SW480 (cell line): ENCODE data around the gene COMP.
"Not testable (repeated sequence)": the region's sequence is repeated elsewhere in the genome, so short reads cannot be mapped to it uniquely, and the experiment has no call there.

Experiments used
- DNase-seq: peaks from one replicate; pipeline ENCODE4 v3.0.0-alpha.2; 2016; ENCODE audit warnings: low spot score

The COMP gene

DNA sequence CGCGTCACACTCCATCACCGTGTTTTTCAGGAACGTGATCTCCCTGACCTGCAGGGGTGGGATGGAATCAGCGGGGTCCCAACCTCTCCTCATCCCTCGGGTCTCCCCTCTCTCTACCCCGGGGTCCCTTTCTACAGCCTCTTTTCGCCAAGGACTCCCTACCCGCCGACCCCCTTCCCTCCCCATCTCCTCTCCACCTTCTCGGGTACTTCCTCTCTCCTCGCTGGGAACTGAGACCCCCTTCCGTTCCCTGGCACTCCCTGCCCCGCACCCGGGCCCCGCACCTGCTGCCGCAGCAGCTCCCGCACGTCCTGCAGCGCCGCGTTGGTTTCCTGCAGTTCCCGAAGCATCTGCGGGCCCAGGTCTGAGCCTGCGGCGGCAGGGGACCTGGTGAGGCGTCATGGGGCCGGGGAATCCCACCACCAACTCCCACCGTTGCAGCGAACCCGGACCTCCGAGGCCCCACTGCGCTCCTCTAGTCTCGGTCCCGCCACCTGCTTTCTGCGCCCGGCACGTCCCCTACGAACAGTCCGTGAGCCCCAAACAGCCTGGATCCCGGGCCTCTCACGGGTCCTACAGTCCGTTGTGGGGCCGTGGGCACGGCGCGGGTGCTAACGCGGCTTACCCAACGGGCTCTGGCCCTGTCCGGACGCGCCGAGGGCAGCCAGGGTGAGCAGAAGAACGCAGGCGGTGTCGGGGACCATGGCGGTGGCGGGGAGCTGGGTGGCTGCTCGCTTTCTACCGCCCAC, at the start of gene COMP:
TSS of gene COMP (minus strand) at position 740 of the 749 bp plus-strand sequence. CDS start at position 704, 36 bp downstream.
- DNase-seq: no peak

DNA sequence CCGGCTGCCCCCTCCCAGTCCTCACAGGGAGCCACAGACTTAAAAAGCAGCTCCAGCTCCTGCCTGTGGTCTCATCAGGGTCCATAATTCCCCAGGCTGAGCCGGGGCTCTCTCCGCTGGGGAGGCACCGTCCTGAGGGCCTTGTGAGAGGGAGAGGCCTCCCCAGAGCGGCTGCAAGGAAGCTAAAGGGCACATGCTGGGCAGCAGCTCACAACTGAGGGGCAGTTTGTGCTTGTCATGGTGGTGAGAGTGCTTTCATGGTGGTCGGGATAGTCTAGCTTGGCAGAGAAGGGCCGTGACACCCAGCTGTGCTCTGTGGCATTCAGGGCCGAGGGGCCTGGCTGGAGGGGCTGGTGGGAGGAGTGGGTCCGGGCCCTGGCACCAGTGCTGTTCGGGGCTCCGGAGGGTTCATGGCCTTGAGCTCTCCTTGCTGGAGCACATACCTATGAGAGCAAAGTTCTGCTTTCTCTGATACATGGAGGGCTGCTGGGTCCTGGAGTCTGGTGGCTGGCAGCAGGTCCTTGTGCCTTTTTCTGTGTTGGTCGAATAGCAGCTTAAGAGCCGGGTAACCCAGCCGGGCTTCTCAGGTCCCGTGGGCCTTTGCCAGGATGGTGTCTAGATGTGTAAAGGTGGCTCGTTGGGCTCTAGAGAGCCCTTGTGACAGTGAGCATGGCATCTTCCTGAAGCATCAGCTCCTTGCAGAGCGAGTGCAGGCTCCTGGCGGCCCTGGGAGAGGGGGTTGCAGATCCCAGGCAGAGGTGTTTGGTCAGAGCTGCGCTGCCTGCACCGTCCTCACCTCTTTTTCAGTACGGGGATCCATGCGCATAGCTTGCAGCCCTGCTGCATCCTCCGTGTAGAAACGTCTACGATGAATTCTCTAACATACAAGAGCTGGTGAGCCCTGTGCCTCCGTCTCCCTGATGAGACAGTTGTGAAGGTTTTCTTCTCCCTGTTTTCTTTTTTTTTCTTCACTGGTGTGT, 49.5 kb upstream of the COMP start:
- no peak for DNase-seq

DNA sequence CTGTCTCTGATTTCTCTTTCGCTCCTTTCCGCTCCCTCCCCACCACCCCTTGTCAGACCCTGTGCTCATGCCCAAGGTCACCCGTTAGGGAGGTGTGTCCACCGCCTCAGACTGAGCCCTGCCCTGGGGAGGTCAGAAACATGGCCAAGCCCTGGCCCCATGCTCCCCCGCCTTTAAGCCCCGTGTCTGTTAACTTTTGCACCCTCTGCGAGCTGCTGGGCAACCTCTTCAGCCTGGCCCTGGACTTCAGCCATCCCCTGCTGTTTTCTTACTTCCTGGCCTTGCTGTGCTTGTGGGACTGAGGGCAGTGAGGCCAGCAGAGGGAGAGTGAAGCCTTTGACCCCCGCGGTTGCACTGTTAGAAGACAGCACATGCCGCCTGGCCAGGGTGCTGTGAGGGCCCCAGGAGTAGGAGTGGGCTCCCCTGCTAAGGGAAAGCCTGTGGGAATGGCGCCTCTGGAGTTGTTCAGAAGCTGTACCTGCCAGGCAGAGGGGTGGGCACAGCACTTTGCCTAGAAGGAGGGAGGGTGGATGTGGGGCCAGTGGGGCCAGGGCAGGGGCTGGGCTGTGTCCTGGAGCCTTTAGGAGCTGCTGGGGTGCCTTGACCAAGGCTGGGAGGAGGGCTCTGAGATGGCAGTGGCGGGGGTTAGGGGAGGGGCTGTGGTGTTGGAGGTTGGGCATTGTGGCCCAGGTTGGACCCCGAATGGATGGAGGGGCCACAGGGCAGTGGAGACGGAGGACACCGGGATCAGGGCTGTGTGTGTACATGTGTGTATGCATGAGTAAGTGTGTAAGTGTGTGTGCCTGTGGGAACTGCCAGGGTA, 48.6 kb upstream of the COMP start:
- DNase-seq: no peak

DNA sequence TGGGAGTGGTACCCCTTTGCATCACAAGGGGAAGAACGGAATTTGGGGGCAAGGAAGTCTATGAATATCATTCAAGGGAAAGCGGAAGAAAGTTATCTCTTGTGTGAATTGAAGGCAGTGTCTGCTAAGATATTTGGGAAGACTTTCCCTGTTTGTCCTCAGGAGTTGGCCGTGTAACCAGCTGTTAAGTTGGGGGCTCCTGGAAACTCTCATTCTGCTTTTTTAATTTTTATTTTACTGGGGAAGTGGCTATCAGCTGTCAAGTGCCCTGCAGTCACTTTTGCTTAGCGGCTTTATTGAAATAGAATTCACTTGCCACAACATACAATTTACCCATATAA, 43.5 kb upstream of the COMP start:
- DNase-seq: no peak

DNA sequence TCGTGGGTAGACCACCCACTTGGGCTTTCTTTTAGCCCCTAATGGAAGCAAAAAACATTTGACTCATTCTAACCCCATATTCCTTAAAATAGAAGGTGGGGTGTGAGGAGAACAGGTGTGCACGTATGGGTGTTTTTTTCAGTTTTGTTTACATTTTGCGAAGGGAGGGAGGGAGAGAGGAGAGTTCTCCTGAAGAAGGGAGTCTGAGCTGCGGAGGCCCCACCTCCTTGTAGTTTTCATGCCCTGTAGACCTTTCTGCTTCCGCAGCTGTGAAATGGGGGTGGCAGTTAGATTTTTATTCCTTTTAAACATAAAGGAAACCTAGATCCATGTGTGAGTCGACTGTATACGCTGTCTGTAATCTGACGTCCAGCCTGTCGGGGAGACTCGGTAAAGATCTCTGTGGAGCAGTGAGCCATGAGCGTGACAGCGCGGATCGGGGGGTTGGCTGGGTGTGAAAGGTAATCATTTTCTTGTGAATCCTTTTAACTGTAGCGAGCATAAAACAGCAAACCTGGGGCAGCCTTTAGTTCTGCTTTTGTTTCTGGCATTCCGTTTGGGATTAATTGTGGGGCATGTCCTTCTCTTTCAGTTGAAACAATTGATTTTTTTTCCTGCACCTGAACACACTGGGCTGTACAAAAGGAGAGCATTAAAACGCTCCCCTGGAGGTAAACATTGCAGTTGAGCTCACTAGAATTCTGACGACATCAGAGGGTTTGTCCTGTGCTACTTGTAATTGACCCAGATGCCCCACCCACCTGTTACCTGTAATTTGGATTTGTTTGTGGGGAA, 42.9 kb upstream of the COMP start:
- DNase-seq: peak; percentile 23

DNA sequence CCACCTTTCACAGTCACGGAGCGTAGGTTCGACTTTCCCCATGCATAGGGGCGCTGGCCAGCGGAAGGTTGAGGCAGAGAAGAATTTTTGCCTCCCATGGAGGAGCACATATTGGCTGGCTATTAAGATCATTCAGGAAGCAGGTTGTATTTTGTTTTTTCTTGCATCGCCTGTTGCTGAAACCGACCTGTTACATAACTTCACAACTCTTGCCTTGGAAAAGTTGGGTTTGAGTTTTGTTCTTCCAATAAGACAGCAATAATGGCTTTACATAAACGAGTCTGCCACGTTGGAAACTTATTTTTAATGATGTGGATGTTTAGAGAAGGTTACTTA, 42.0 kb upstream of the COMP start:
- DNase-seq: no peak

DNA sequence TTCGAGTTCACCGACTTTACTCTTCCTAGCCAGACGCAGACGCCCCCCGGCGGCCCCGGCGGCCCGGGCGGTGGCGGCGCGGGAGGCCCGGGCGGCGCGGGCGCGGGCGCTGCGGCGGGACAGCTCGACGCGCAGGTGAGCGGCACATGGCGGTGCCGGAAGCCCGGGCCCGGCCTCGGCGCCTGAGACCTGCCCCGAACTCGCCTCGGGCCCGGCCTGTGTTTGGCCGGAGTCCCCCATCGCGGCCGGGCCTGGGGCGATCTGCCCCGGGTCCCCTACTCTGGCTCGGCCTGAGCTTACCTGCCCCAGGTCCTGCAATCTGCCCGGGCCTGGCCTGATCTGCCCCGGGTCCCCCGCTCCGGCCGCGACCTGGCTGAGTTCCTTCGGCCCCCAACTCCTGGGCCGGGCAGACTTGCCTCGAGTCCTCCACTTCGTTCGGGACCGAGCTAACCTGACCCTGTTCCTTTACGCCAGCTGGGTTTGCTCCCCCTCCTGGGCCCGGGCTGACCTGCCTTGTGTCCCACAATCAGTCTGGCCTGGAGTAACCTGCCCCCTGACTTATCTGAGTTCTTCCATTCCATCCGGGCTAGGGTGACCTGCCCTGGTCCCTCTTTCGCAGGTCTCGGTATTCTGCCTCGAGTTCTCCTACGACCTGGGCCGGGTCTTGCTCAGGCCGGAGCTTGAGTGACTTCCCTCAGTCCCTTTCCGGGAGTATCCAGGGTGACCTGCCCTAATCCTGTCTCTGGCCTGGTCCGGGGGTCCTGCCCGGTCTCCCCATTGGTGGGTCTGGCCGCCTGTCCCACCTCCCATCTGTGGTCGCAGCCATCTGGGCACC, 41.4 kb upstream of the COMP start:
- DNase-seq: peak; percentile 45

DNA sequence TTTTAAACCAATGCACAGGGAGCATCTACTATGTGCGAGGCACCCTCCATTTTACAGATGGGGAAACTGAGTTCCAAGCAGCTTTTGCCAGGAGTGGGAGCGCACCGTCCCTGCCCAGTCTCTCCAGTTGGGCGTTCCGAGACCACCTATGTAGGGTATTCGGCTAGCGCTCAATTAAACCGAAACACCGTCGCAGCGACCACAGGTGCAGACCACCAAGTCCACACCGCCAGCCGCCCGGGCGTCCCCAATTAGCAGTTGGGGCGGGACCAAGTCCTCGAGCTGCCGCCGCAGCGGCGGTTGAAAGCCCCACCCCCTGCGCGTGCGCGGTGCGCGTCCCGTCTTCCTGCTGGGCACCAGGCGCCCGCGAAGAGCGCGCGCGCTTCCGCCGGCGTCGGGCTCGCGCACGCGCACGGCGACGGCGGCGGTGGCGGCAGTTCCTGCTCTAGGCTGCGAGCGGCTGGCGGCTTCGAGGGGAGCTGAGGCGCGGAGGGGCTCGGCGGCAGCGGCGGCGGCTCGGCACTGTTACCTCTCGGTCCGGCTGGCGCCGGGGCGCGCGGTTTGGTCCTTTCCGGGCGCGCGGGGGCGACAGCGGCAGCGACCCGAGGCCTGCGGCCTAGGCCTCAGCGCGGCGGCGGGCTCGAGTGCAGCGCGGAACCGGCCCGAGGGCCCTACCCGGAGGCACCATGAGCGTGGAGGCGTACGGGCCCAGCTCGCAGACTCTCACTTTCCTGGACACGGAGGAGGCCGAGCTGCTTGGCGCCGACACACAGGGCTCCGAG, 40.6 kb upstream of the COMP start, which contains the start of gene UPF1:
TSS of gene UPF1 (plus strand) at position 436 of the 782 bp plus-strand sequence. CDS start at position 687, 251 bp downstream.
- peak; percentile 85 for DNase-seq

DNA sequence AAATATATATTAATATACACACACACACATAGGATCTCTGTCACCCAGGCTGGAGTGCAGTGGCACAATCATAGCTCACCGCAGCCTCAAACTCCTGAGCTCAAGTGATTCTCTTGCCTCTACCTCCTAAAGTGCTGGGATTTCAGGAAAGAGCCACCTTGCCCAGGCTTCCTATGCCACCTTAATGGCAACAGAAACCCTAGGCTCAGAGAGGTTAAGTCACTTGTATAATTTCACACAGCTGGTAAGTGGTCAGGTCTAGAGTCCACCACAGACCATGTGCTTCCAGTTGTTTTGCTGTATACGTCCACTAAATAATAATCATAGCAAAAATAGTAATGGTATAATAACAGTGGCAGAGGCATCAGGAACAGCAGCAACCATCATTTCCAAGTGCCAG, 39.4 kb upstream of the COMP start:
- no peak for DNase-seq

DNA sequence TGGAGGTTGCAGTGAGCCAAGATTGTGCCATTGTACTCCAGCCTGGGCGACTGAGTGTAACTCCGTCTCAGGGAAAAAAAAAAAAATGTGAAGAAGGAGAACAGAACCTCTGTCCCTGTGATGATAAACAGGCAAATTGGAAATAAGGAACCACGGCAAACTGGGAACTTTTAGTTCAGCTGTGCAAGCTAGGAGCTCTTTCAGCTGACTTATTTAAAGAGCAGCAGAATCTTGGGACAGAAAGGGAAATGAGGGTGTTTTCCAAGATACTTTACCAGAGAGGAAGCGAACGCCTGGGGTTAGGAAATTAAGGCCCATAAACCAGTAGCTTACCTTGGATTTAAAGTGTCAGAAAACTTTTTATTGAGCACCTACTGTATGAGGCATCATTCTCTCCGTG, 37.7 kb upstream of the COMP start:
- DNase-seq: no peak

DNA sequence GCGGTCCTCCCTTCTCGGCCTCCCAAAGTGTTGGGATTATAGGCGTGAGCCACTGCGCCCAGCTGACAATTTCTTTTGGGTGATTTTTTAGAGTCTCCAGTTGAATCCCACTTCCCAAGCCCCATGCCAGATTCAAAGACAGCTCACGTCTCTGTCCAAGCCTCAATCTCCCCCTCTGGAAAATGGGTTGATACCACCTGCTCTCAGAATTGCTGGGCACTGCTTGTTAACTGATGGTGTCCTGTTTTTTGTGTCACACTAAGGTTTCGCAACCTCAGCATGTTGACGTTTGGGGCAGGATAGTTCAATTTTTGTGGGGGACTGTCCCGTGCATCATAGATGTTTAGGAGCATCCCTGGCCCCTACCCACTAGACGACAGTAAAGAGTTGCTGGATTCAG, 26.5 kb upstream of the COMP start:
- DNase-seq: no peak

DNA sequence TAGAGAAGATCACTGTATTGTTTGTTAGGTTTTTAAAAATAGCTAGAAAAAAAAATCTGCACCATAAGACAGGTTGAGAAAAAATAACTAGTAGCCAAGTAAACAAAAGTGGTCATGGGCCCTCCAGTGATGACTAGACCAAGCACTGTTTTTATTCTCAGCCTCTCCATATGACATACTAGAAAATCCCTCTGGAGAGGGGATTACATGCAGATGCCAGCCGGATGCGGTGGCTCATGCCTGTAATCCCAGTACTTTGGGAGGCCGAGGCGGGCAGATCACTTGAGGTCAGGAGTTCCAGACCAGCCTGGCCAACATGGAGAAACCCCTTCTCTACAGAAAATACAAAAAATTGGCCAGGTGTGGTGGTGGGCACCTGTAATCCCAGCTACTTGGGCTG, 25.5 kb upstream of the COMP start:
- not testable (repeated sequence) for DNase-seq

DNA sequence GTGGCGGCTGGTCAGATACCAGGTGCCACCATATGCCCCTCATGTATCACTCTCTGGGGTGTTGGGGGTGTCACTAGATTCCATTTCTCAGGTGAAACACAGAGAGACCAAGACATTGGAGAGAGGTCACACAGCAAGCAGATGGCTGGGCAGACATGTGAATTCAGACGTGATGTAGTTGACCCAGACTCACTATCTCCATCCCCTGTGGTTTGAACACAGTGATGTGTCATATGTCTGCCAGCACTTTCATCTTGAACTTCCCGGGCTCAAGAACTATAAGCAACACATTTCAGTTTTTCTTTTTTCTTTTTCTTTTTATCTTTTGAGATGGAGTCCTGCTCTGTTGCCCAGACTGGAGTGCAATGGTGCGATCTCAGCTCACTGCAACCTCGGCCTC, 24.6 kb upstream of the COMP start:
- no peak for DNase-seq

DNA sequence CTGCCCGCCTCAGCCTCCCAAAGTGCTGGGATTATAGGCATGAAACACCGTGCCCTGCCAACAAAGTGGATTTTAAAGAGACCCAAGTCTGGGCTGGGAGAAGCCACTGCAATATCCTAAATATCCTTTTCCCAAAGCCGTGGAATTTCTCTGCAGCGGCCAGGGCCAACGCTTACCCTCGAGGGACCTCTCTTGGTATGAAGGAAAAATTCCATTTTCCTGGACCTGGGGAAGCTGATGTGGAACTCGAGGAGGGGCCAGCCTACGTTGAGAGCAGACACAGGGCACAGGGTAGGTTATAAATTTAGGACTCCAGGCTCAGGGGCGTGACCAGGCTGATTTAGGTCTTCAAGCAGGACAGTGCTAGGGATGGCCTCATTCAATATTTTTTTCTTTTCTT, 23.0 kb upstream of the COMP start:
- DNase-seq: no peak

DNA sequence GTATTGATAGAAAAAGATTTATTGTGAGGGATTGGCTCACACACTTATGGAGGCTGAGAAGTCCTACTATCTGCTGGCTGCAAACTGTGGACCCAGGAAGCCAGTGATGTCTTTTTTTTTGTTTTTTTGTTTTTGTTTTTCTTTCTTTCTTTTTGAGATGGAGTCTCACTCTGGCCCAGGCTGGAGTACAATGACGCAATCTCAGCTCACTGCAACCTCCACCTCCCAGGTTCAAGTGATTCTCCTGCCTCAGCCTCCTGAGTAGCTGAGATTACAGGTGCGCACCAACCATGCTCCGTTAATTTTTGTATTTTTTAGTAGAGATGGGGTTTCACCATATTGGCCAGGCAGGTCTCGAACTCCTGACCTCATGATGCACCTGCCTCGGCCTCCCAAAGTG, 20.5 kb upstream of the COMP start:
- not testable (repeated sequence) for DNase-seq

DNA sequence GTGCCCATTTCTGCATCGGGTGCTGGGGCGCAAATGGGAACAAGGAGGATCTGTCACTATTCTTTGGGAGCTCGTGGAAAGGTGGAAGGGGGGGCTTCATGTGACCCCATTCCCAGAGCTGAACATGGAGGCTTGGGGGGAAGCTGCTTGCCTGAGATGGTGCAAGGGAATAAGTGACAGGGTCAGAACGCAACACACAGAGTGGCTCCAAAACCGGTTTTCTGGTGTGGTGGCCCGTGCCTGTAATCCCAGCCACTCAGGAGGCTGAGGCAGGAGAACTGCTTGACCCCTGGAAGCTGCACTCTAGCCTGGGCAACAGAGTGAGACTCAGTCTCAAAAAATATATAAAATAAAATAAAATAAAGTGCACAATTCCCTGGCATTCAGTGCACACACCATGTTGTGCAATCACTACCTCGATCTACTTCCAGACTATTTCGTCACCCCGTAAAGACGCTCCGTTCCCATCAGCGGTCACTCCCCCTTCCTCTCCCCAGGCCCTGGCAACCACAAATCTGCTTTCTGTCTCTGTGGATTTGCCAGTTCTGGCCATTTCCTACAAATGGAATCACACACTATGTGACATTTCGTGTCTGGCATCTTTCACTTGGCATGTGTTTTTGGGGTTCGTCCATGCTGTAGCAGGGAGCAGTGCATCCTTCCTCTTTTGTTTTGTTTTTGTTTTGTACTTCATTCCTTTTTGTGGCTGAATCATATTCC, 18.2 kb upstream of the COMP start:
- no peak for DNase-seq

DNA sequence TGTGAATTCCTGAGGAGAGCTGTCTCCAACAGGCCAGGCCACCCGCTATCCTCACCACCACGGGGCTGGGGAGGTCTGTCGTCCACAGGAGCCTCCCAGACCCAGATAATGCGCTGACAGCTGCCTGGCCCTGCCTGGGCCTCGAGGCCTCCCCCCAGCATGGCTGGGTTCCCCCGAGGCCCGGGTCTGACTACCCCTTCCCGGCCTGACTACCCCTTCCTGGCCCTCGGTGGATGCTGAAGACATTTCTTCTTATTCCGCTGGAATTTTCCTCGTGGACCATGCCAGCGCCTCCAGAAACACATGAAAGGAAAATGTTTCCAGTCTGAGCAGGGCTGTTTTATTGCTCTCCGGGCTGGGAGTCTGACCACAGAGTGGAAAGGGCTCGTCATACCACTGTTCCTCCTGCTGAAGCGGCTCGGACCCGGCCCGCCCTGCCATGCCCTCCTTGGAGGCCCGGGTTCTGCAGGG, 16.8 kb upstream of the COMP start:
- DNase-seq: no peak

DNA sequence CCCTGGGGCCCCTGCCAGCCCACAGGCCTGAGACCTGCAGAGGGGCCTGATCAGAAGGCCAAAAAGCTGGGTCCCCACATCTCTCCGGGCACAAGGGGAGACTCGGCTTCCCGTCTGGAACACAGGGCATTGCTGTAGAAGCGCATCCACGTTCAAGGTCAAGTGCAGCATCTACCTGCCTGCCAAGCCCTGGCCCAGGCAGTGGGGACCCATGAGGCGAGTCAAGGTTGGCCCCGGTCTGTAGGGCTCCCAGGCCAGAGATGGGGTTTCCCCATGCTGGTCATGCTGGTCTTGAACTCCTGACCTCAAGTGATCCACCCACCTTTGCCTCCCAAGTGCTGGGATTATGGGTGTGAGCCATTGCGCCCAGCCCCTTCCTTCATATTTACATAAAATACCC, 13.5 kb upstream of the COMP start:
- DNase-seq: no peak

DNA sequence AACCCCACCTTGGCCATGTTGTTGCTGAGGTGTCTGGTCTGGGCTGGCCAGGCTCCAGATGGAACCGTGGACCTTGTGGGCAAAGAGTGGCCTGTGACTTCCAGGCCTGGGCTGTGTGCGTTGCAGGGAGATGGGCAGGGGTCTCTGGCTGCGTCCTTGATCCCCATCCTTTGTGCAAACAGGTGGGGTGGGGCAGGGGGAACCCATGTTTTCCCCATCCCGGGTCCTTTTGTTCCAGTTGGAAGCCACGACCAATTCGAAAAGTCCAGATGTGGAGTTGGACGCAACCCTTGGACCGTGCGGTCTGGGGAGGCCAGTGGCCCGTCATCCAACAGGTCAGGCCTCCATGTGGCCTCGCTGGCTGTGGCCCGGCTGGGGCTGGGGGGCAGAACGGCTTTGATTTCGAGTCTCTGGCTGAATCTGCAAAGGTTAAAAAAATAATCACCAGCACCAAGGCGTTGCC, 13.1 kb upstream of the COMP start:
- no peak for DNase-seq
